ENCODE data around the gene NXPE1.

GRCh38 chr11:114609429-114609828 is 49.7 kb upstream of the NXPE1 start:
- no peak for TF ChIP-seq CTCF (IDR thresholded peaks at IDR 0.05)
- TF ChIP-seq POLR2A (IDR thresholded peaks at IDR 0.05): no peak
